ENCODE measurements around the gene RWDD4.

Gene RWDD4

GRCh38 chr4:183659029-183659871, at the start of gene RWDD4, which contains the start of gene TRAPPC11:
RWDD4 (minus strand) TSS chr4:183659185; CDS start chr4:183658952, 233 bp downstream.
TRAPPC11 (plus strand) TSS chr4:183659293; CDS start chr4:183663868, 4,575 bp downstream.
- peak; percentile 97 for DNase-seq

- no peak for DNase-seq
Observed at GRCh38 chr4:183702492-183702891, 43.5 kb upstream of the RWDD4 start.

GRCh38 chr4:183700407-183700806, 41.4 kb upstream of the RWDD4 start:
- DNase-seq: no peak

GRCh38 chr4:183698909-183699308, 39.9 kb upstream of the RWDD4 start:
- DNase-seq: no peak

GRCh38 chr4:183691897-183692296, 32.9 kb upstream of the RWDD4 start:
- DNase-seq: no peak

- DNase-seq: no peak
Observed at GRCh38 chr4:183691006-183691405, 32.0 kb upstream of the RWDD4 start.

- no peak for DNase-seq
Observed at GRCh38 chr4:183688216-183688615, 29.2 kb upstream of the RWDD4 start.

- DNase-seq: no peak
Observed at GRCh38 chr4:183686461-183686860, 27.5 kb upstream of the RWDD4 start.

GRCh38 chr4:183681119-183681518, 22.1 kb upstream of the RWDD4 start:
- DNase-seq: no peak

GRCh38 chr4:183675625-183676024, 16.6 kb upstream of the RWDD4 start:
- DNase-seq: no peak

GRCh38 chr4:183674153-183674552, 15.2 kb upstream of the RWDD4 start:
- no peak for DNase-seq

- no peak for DNase-seq
Observed at GRCh38 chr4:183670960-183671555, 12.1 kb upstream of the RWDD4 start.

GRCh38 chr4:183670251-183670650, 11.3 kb upstream of the RWDD4 start:
- DNase-seq: no peak

- no peak for DNase-seq
Observed at GRCh38 chr4:183666088-183666487, 7.1 kb upstream of the RWDD4 start.

- DNase-seq: no peak
Observed at GRCh38 chr4:183659872-183660242, 872 bp upstream of the RWDD4 start.

- DNase-seq: no peak
Observed at GRCh38 chr4:183658362-183659028, 490 bp downstream of the RWDD4 start.

GRCh38 chr4:183657564-183657963, 1.4 kb downstream of the RWDD4 start:
- DNase-seq: no peak

GRCh38 chr4:183645326-183645725, 13.7 kb downstream of the RWDD4 start:
- no peak for DNase-seq

- DNase-seq: no peak
Observed at GRCh38 chr4:183639291-183639690, 19.7 kb downstream of the RWDD4 start.

GRCh38 chr4:183638436-183638835, 20.5 kb downstream of the RWDD4 start:
- DNase-seq: no peak

- no peak for DNase-seq
Observed at GRCh38 chr4:183637461-183637860, 21.5 kb downstream of the RWDD4 start.

GRCh38 chr4:183636923-183637322, 22.1 kb downstream of the RWDD4 start:
- DNase-seq: no peak

GRCh38 chr4:183636503-183636902, 22.5 kb downstream of the RWDD4 start:
- no peak for DNase-seq

- no peak for DNase-seq
Observed at GRCh38 chr4:183635741-183636140, 23.2 kb downstream of the RWDD4 start.
